GM18511 (cell line): ENCODE measurements around the gene TGFBR2.
A peak's percentile ranks its signal among the peaks of the same experiment; 100 is the strongest.

ENCODE experiments used
- ATAC-seq: cut with Tn5 transposase; IDR thresholded peaks from one replicate; pipeline ENCODE4 v1.9.1; 2021; ENCODE audit warnings: mild to moderate bottlenecking, moderate library complexity; ENCODE audit not compliant: unreplicated experiment

Gene TGFBR2

GRCh38 chr3:30600572-30600971, 5.8 kb upstream of the TGFBR2 start:
- ATAC-seq: no peak

- no peak for ATAC-seq
Measured at GRCh38 chr3:30602946-30603345, 3.5 kb upstream of the TGFBR2 start.

- ATAC-seq: no peak
Measured at GRCh38 chr3:30604093-30604492, 2.3 kb upstream of the TGFBR2 start.

GRCh38 chr3:30604558-30604957, 1.8 kb upstream of the TGFBR2 start:
- ATAC-seq: no peak

- no peak for ATAC-seq
Measured at GRCh38 chr3:30605005-30605404, 1.4 kb upstream of the TGFBR2 start.

GRCh38 chr3:30605706-30606300, 598 bp upstream of the TGFBR2 start:
- ATAC-seq: no peak

- ATAC-seq: peak; percentile 61
Measured at GRCh38 chr3:30607032-30607833, 832 bp downstream of the TGFBR2 start.

GRCh38 chr3:30608598-30608947, 2.2 kb downstream of the TGFBR2 start:
- no peak for ATAC-seq

GRCh38 chr3:30609930-30610701, 3.7 kb downstream of the TGFBR2 start:
- ATAC-seq: no peak

- no peak for ATAC-seq
Measured at GRCh38 chr3:30610702-30611368, 4.4 kb downstream of the TGFBR2 start.

- ATAC-seq: no peak
Measured at GRCh38 chr3:30611613-30612436, 5.4 kb downstream of the TGFBR2 start.

- ATAC-seq: no peak
Measured at GRCh38 chr3:30612437-30613132, 6.2 kb downstream of the TGFBR2 start.

GRCh38 chr3:30613133-30613825, 6.9 kb downstream of the TGFBR2 start:
- no peak for ATAC-seq

GRCh38 chr3:30614373-30614772, 8.0 kb downstream of the TGFBR2 start:
- ATAC-seq: no peak

GRCh38 chr3:30614943-30615342, 8.5 kb downstream of the TGFBR2 start:
- ATAC-seq: no peak

- no peak for ATAC-seq
Measured at GRCh38 chr3:30615615-30616346, 9.4 kb downstream of the TGFBR2 start.

GRCh38 chr3:30616347-30617027, 10.1 kb downstream of the TGFBR2 start:
- ATAC-seq: no peak

- no peak for ATAC-seq
Measured at GRCh38 chr3:30617069-30617468, 10.7 kb downstream of the TGFBR2 start.
